Activated T-cell treated with anti-CD3 and anti-CD28 coated beads, Interleukin-2, amount 50 U/mL, for 1 hour (primary cell): Measurements from ENCODE around the gene NME3.
A peak's percentile ranks its signal among the peaks of the same experiment; 100 is the strongest.

Experiments used
- DNase-seq: peaks from one replicate; pipeline ENCODE4 v3.0.0-alpha.2; 2020

NME3 gene

GRCh38 chr16:1792836-1793577, 21.7 kb upstream of the NME3 start:
- no peak for DNase-seq

- DNase-seq: no peak
These were observed 20.8 kb upstream of the NME3 start for GRCh38 chr16:1791943-1792812.

GRCh38 chr16:1791256-1791942, 20.1 kb upstream of the NME3 start:
- peak; percentile 17 for DNase-seq

GRCh38 chr16:1790611-1791255, 19.4 kb upstream of the NME3 start:
- peak; percentile 17 for DNase-seq

- DNase-seq: no peak
These were observed 18.9 kb upstream of the NME3 start for GRCh38 chr16:1790261-1790610.

- DNase-seq: peak; percentile 18
These were observed 18.3 kb upstream of the NME3 start for GRCh38 chr16:1789643-1790045.

GRCh38 chr16:1788708-1789100, 17.4 kb upstream of the NME3 start:
- no peak for DNase-seq

GRCh38 chr16:1788095-1788707, 16.9 kb upstream of the NME3 start:
- DNase-seq: no peak

- no peak for DNase-seq
These were observed 16.2 kb upstream of the NME3 start for GRCh38 chr16:1787322-1788094.

- DNase-seq: no peak
These were observed 15.6 kb upstream of the NME3 start for GRCh38 chr16:1787056-1787321.

GRCh38 chr16:1786242-1787055, 15.1 kb upstream of the NME3 start:
- DNase-seq: no peak

- DNase-seq: no peak
These were observed 14.5 kb upstream of the NME3 start for GRCh38 chr16:1785846-1786170.

GRCh38 chr16:1784977-1785845, 13.9 kb upstream of the NME3 start:
- no peak for DNase-seq

- DNase-seq: peak; percentile 92
These were observed 11.3 kb upstream of the NME3 start, which contains the start of the genes NUBP2 and SPSB3 for GRCh38 chr16:1782408-1783264. NUBP2 (plus strand) TSS chr16:1782960; CDS start chr16:1783021, 61 bp downstream. SPSB3 (minus strand) TSS chr16:1782571; CDS start chr16:1781483, 1,088 bp downstream.

GRCh38 chr16:1781758-1782407, 10.5 kb upstream of the NME3 start:
- no peak for DNase-seq

- DNase-seq: no peak
These were observed 9.9 kb upstream of the NME3 start for GRCh38 chr16:1781254-1781653.

GRCh38 chr16:1780677-1781072, 9.3 kb upstream of the NME3 start:
- DNase-seq: no peak
